PC-9 (cell line): ENCODE results near the gene ABCA2. TPM values are rescaled to one million over a fixed set of nuclear protein-coding genes. Genes with fewer than 3 reads are reported as not detected.

Experiments used
- BruUV-seq: library from RNA; stranded (reverse); fragments of 400-500 nt; replicated peaks from 2 replicates; lab custom pipeline; 2021; lab: Mats Ljungman, UMichigan
- CTCF ChIA-PET: fragments of 300-600 bp; sonication (Branson Sonifier 250); formaldehyde crosslinking; loops from one replicate; lab custom pipeline; 2022; ENCODE audit warnings: antibody characterized with exemption; lab: Charles Lee
- POLR2A ChIA-PET: fragments of 300-600 bp; sonication (Branson Sonifier 250); formaldehyde crosslinking; loops from one replicate; lab custom pipeline; 2022; ENCODE audit warnings: antibody characterized with exemption; ENCODE audit not compliant: unreplicated experiment; lab: Charles Lee
- DNase-seq, 2 experiments: peaks; one replicate each; pipeline versions ENCODE4 v3.0.0 to v3.0.0-alpha.2; 2015 to 2022; ENCODE audit warnings: mixed read lengths in 1 of 2
- H2AFZ ChIP-seq: fragments of 200-600 bp; sonication (generic); 2 replicates; pipeline ENCODE4 v1.8.1; 2017; ENCODE audit warnings: antibody characterized with exemption
- H3F3A ChIP-seq: fragments of 200-600 bp; sonication (generic); 2 replicates; pipeline ENCODE4 v1.8.1; 2017; ENCODE audit warnings: antibody characterized with exemption, mild to moderate bottlenecking, low read depth; ENCODE audit not compliant: insufficient read depth
- H3K27ac ChIP-seq: fragments of 200-600 bp; sonication (generic); 2 replicates; pipeline ENCODE4 v1.6.1; 2016; ENCODE audit warnings: mixed run types
- H3K27me3 ChIP-seq: fragments of 200-600 bp; sonication (generic); 2 replicates; pipeline ENCODE4 v1.6.1; 2016; ENCODE audit warnings: low read depth, mixed run types; ENCODE audit not compliant: insufficient read depth
- H3K36me3 ChIP-seq: fragments of 200-600 bp; sonication (generic); 2 replicates; pipeline ENCODE4 v1.6.1; 2016; ENCODE audit warnings: low read depth, mixed run types
- H3K4me1 ChIP-seq: fragments of 200-600 bp; sonication (generic); replicated peaks from 2 replicates; pipeline ENCODE4 v1.6.1; 2016; ENCODE audit warnings: mixed run types; ENCODE audit not compliant: insufficient read depth
- H3K4me2 ChIP-seq: fragments of 200-600 bp; sonication (generic); 2 replicates; pipeline ENCODE4 v1.6.1; 2017; ENCODE audit warnings: mixed run types
- H3K4me3 ChIP-seq: fragments of 200-600 bp; sonication (generic); 2 replicates; pipeline ENCODE4 v1.6.1; 2016; ENCODE audit warnings: mixed run types
- H3K79me2 ChIP-seq: fragments of 200-600 bp; sonication (generic); 2 replicates; pipeline ENCODE4 v1.6.1; 2017; ENCODE audit warnings: low read depth, mixed run types
- H3K9me2 ChIP-seq: fragments of 200-600 bp; sonication (generic); 2 replicates; pipeline ENCODE4 v1.8.1; 2017; ENCODE audit warnings: mild to moderate bottlenecking; ENCODE audit not compliant: insufficient read depth
- H3K9me3 ChIP-seq: fragments of 200-600 bp; sonication (generic); 2 replicates; pipeline ENCODE4 v1.8.1; 2016; ENCODE audit warnings: low read depth; ENCODE audit not compliant: insufficient read depth
- H4K20me1 ChIP-seq: fragments of 200-600 bp; sonication (generic); 2 replicates; pipeline ENCODE4 v1.8.1; 2017; ENCODE audit not compliant: insufficient read depth
- CTCF ChIP-seq: fragments of 200-600 bp; sonication (generic); conservative IDR thresholded peaks from 2 replicates; pipeline ENCODE4 v1.6.1; 2017; ENCODE audit warnings: mixed run types, antibody characterized with exemption, mild to moderate bottlenecking, moderate library complexity
- EZH2 ChIP-seq: fragments of 200-600 bp; sonication (generic); IDR thresholded peaks from 2 replicates; pipeline ENCODE4 v1.8.0; 2017; ENCODE audit warnings: antibody characterized with exemption, low read depth
- intact Hi-C: fragments of 100-400 bp; cut with micrococcal nuclease; formaldehyde crosslinking; loops from one replicate; pipeline ENCODE4 v1.10.0; 2022; ENCODE audit not compliant: unreplicated experiment
- total RNA-seq: library from RNA; stranded (reverse); gene quantifications from 2 replicates; pipeline ENCODE4 v1.2.3, GENCODE V29; 2021

Gene ABCA2
- total RNA-seq, 1 experiment from 2014 or later = 79.2 TPM

- no peak overlapping the region for H2AFZ ChIP-seq
These were observed 49.8 kb downstream of the ABCA2 start for GRCh38 chr9:136978073-136978864.

GRCh38 chr9:136977649-136978072 lies 50.4 kb downstream of the ABCA2 start:
- ChIA-PET POLR2A (no interaction called here), CTCF (interaction anchor here (0.6 to 1.0 kb wide), 2 partner anchors 28 to 30 kb away, joined by 4 to 5 read pairs; no protein-coding TSS in a partner anchor)
- DNase-seq = no peak
- Histone ChIP-seq H3K79me2 (no peaks in the 10 kb centered on the region), H3K4me3 (peak overlapping the region; percentile 38; the same call in 1 of the 2 replicates), H3K4me1 (peaks cover 7% of the 10 kb centered on the region), H4K20me1 (no peaks in the 10 kb centered on the region), H3K4me2 (peak overlapping the region; percentile 66), H3K9me2 (no peaks in the 10 kb centered on the region), H3F3A (peaks cover 12% of the 10 kb centered on the region; the same call in 1 of the 2 replicates), H3K27ac (no peak overlapping the region), H2AFZ (no peak overlapping the region), H3K9me3 (no peaks in the 10 kb centered on the region), H3K36me3 (no peaks in the 10 kb centered on the region), H3K27me3 (no peaks in the 10 kb centered on the region)
- TF ChIP-seq CTCF = no peak
- TF ChIP-seq EZH2 = no peak
- no TSS peak for BruUV-seq
- intact Hi-C loops = no loop called here

More at GRCh38 chr9:136978073-136978864, 49.8 kb downstream of the ABCA2 start:
- intact Hi-C loops = no loop called here
- ChIA-PET CTCF (interaction anchor here (0.5 to 1.1 kb wide), 12 partner anchors 15 to 767 kb away, joined by 3 to 9 read pairs (median 5); partner anchors contain the start of gene ENTPD2), POLR2A (interaction anchor here (0.5 to 1.1 kb wide), 9 partner anchors 14 to 617 kb away, joined by 3 to 21 read pairs (median 10); partner anchors contain the start of genes CLIC3, NRARP and PAXX)
- TF ChIP-seq CTCF (no peak), EZH2 (no peak)
- Histone ChIP-seq H3K9me3 (no peaks in the 10 kb centered on the region), H3K27me3 (no peaks in the 10 kb centered on the region), H4K20me1 (no peaks in the 10 kb centered on the region), H3K4me1 (peaks cover 9% of the 10 kb centered on the region), H3K9me2 (no peaks in the 10 kb centered on the region), H3K36me3 (no peaks in the 10 kb centered on the region), H3K4me2 (peak overlapping the region; percentile 66), H3K4me3 (peak overlapping the region; percentile 38; the same call in 1 of the 2 replicates), H3K79me2 (no peaks in the 10 kb centered on the region), H3K27ac (no peak overlapping the region), H3F3A (peaks cover 12% of the 10 kb centered on the region; the same call in 1 of the 2 replicates)
- DNase-seq = peak in 1 of 2 experiments; percentile 83
- no TSS peak for BruUV-seq

GRCh38 chr9:136977223-136977622 lies 50.8 kb downstream of the ABCA2 start, which contains the start of gene PTGDS:
Gene PTGDS (plus strand): TSS chr9:136977504. CDS start chr9:136977579, 75 bp downstream.
- H3F3A ChIP-seq = peaks cover 12% of the 10 kb centered on the region; the same call in 1 of the 2 replicates
- CTCF ChIA-PET = no interaction called here
- BruUV-seq = no TSS peak
- no peaks in the 10 kb centered on the region for H3K36me3 ChIP-seq
- no peak within 1 kb of the TSS for H2AFZ ChIP-seq
- intact Hi-C loops = no loop called here
- no peak within 1 kb of the TSS for H3K27ac ChIP-seq
- TF ChIP-seq CTCF = no peak
- no peaks in the 10 kb centered on the region for H3K27me3 ChIP-seq
- POLR2A ChIA-PET = no interaction called here
- no peaks in the 10 kb centered on the region for H3K79me2 ChIP-seq
- H3K4me3 ChIP-seq = peak within 1 kb of the TSS; percentile 38; the same call in 1 of the 2 replicates
- no peaks in the 10 kb centered on the region for H3K9me2 ChIP-seq
- H3K4me2 ChIP-seq = peak within 1 kb of the TSS; percentile 66
- no peaks in the 10 kb centered on the region for H4K20me1 ChIP-seq
- no peak for DNase-seq
- peaks cover 3% of the 10 kb centered on the region; the same call in 1 of the 2 replicates for H3K4me1 ChIP-seq
- H3K9me3 ChIP-seq = no peaks in the 10 kb centered on the region
